HG02571 (cell line): ENCODE measurements around the gene MOCS3.
"Not testable (repeated sequence)": the region's sequence is repeated elsewhere in the genome, so short reads cannot be mapped to it uniquely, and the experiment has no call there.

ENCODE experiments used
- ATAC-seq: cut with Tn5 transposase; IDR thresholded peaks from one replicate; pipeline ENCODE4 v1.9.1; 2021; ENCODE audit warnings: mild to moderate bottlenecking, moderate library complexity; ENCODE audit not compliant: unreplicated experiment

The MOCS3 gene

DNA sequence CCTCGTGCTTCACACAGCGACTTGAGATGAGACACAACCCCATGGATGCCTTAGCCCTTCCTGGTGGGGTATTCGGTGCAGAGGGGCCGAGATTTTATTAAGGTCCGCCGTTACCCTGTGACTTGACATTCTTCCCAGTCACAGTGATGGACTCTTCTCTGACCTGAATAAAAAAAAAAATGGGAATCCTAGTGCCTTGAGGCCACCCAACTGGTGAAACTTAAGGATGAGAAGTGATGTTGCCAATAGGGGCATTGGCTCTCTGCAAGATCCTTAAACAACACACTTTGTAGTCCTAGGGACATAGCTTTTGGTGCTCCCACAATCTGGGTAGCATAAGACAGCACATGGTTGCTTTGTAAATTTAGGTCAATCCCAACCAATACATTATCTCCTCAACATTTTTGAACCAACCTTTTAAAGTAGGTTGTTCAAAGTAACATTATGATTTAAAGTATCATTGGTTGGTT is 26.6 kb upstream of the MOCS3 start:
- no peak for ATAC-seq

DNA sequence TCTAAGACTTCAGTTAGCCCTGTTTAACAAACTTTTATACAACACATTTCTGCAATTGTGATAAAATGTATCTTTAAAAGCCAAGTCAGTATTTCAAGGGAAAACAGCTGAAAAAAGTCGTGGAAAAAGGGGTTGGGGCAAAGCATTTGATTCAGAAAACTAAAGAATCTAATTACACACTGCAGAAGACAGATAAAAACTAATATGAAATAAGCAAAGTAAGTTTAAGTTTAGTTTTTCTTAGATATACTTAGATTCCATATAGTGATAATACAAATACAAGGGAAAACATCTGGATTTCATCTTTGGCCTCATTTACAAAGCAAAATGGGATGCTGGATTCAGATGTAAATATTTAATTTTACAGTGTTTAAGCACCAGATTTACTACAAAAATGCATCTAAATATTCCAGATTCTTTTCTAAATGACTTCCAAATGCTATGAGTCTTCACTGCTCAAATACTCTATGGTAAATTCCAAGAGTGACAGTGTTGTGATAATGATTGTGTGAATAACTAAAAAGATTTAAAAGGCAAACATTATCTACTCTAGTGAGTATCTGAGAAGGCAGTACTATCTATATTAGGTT is 25.8 kb upstream of the MOCS3 start:
- ATAC-seq = no peak

DNA sequence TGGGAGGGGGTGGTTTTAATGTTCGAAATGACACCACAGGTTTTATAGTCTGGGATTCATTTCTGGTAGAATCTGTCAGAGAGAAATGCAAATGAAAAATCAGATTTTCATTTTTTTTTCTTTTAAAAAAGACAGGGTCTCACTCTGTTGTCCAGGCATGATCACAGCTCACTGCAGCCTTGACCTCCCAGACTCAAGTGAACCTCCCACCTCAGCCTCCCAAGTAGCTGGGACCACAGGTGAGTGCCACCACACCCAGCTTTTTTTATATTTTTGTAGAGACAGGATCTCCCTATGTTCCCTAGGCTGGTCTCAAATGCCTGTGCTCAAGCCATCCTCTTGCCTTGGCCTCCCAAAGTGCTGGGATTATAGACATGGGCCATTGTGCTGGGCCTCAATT is 25.0 kb upstream of the MOCS3 start:
- ATAC-seq = no peak

DNA sequence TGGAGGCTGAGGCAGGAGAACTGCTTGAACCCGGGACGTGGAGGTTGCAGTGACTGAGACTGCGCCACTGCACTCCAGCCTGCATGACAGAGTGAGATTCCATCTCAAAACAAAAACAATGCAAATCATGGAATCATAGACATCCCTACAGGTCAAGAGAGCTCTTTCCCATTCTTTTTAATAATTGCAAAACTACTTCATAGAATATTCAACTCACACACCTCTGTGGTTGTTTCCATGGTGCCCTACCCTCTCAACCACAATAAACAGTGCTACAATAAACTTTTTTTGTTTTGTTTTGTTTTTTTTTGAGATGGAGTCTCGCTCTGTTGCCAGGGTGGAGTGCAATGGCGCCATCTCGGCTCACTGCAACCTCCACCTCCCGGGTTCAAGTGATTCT is 15.5 kb upstream of the MOCS3 start:
- no peak for ATAC-seq

DNA sequence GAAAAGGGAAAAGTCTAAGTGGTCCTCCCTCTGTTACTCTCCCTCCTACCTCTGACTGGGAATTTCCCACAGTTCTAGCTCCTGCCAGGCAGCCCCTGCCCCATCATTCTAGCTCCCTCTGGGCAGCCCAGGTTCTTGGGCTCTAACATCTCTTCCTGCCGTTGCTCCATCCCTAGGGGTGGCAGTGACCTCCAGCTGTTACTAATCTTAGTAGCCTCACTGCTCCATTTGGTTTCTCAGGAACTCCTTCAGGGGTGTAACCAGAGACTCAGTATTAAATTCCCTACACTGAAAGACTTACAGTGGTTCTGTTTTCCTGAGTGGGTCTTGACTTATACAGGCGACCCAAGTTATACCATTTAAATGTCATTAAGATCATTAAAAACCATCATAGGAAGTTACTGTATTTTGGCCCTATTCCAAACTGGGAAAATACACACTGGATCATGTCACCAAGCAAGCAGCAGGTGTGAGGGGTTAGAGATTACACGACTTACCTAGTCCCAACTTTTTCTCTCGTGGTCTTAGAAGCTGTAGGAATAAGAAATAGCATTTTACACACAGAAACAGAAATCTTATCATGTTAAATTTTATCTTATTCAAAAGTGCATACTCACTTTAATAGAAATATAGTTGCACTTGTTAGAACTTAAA is 10.4 kb upstream of the MOCS3 start:
- ATAC-seq = no peak

DNA sequence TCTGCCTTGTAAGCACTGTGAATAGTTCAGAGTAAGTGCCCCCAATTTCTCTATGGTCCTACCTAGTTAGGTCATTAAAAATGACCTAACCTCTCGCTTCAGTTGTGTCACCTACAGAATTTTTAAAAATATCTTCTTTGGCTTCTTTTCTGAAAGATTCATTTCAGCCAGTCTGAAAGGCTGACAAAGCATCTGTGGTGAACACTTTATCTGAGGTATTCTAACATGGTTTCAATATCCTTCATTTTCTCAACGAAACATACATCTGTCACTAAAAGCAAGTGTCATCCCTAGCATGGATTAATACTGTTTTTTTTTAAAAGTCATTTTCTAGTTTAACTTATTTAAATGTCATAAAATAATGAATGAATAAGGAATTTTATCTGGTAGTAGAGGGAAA is 5.4 kb upstream of the MOCS3 start:
- ATAC-seq = no peak

DNA sequence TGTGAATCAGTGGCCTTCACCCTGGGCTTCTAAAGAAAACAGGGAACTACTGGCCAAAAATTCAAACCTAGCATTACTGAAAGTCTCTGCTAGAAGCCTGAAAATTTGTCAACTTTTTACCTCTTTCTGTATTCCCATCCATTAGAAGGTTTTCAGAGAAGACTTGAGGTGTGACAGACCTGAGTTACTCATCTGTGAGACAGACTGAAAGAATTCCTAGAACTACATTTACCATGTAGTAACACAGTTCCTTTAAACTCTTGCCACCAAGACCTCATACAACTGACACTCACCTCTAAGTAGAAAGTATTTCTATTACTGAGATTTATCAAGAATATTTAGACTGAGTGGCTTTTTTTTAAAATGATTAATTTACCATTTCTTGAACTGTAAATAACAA is 4.8 kb upstream of the MOCS3 start:
- no peak for ATAC-seq

DNA sequence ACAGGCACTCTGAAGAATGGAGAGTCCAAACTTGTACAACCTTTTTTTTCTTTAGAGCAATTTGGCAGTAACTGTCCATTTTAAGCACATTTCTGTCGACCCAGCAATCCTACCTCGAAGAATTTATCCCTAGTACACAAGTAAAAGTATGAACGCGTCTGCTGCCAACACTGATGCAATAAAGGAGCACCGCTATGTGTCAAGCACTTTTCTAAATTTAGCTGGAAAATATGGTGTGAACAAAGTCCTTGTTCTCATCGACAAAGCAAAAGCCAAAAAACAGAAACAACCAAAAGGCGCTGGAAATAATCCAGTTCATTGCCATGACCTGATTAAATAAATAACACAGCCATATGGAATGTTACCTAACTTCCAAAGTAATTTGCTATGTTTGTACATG is 1.3 kb upstream of the MOCS3 start:
- ATAC-seq = no peak

DNA sequence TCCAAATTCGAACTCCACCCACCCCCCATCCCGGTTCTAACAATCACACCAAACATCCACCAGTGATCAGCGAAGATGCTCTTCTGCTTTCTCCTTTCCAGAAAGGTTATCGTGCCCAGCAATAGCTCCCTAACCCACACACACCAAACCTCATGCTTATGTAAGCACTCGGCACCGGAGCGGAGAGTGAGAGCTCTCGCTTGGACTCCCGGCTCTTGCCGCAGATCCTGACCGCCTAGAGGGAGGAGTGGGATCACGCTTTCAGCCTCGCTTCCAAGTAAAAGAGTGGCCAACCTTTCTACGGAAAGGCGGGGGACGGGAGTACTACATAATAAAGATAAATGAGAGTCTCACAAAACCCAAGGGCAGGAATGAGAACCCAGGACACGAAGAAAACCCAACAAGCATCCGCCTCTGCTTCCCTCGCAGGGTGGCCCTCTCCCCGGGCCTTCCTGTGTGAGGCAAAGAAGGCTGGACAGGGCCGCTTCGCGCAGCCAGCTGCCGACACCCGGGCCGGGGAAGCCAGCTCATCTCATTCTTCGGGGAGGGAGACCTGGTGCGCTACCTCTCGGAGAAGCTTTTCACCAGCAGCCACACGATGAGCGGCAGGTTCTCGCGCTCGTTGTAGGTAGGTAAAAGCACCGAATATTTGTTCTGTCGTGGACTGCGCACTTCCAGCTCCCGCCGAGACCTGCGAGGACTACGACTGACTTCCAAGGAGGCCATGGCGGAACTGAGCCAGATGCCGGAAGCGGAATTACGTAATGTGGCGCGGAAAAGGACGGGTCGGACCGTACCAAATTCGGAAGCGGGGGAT is 612 bp upstream of the MOCS3 start, which contains the start of gene DPM1:
Gene DPM1 (minus strand): TSS at position 735 of the 817 bp plus-strand sequence. CDS start 9 bp downstream, at position 726.
- peak; percentile 66 for ATAC-seq

DNA sequence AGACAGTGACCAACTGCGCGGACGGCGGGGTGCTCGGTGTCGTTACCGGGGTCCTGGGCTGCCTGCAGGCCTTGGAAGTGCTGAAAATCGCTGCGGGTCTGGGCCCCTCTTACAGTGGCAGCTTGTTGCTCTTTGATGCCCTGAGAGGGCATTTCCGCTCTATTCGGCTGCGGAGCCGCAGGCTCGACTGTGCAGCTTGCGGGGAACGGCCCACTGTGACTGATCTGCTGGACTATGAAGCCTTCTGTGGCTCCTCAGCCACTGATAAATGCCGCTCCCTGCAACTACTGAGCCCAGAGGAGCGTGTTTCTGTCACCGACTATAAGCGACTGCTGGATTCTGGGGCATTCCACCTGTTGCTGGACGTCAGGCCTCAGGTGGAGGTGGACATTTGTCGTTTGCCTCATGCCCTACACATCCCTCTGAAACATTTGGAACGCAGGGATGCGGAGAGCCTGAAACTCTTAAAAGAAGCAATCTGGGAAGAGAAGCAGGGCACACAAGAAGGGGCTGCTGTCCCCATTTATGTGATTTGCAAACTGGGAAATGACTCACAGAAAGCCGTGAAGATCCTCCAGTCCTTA is 1.0 kb downstream of the MOCS3 start:
- no peak for ATAC-seq

DNA sequence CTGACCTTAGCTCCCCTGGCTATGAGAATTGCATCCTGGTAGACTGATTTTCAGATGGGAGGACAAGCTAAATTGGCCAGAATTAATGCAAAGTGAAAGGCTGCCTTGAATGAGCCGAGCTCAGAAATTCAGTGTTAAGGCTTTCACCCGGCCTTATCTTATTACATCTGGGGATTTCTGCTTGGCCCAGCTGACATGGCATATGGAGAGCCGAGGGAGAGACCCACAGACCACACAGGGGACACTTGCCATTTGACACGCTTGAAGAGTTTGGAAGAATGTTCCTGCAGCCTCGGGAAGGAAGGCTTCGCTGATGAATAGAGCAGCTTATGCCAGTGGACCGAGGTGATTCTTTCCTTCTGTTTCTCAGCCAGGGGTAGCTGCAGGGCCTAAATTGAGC is 9.0 kb downstream of the MOCS3 start:
- no peak for ATAC-seq

DNA sequence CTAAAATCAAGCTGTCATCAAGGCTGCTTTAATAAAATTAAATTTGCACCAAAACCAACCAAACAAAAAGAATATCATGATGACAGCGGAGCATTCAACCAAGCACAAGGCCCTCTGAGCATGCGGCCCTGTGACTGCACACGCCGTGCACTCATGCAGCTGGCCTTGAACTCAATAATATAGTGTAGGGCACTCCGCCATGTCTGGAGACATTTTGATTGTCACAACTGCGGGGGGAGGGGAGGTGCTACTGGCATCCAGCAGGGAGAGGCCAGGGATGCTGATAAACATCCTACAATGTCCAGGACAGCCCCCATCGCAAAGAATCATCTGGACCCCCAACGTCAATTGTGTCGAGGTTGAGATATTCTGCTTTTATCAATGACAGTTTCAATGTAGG is 9.7 kb downstream of the MOCS3 start:
- no peak for ATAC-seq

DNA sequence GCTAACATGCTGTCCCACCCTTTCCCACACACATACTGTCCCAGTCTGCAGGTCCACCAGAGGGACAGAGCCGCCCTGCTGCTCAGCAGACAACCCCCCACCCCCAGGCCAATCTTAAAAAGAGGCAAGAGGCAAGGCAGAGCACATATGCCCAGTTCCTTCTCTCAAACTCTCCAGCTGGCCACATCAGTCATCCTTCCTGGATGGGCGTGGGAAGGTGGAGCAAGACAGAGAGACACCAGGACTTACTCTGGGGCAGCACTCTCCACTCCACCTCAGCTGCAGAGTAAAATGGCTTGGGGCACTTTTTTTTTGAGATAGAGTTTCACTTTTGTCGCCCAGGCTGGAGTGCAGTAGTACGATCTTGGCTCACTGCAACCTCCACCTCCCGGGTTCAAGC is 10.8 kb downstream of the MOCS3 start:
- ATAC-seq = no peak

DNA sequence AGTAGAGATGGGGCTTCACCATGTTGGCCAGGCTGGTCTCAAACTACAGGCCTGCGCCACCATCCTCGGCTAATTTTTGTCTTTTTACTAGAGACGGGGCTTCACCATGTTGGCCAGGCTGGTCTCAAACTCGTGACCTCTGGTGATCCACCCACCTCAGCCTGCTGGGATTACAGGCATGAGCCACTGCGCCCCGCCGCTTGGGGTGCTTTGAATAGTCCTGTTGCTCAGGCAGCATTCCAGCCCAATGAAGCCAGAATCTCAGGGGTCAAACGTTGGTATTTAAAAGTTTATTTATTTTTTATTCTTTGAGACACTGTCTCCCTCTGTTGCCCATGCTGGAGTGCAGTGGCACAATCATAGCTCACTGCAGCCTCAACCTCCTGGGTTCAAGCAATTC is 11.3 kb downstream of the MOCS3 start:
- no peak for ATAC-seq

DNA sequence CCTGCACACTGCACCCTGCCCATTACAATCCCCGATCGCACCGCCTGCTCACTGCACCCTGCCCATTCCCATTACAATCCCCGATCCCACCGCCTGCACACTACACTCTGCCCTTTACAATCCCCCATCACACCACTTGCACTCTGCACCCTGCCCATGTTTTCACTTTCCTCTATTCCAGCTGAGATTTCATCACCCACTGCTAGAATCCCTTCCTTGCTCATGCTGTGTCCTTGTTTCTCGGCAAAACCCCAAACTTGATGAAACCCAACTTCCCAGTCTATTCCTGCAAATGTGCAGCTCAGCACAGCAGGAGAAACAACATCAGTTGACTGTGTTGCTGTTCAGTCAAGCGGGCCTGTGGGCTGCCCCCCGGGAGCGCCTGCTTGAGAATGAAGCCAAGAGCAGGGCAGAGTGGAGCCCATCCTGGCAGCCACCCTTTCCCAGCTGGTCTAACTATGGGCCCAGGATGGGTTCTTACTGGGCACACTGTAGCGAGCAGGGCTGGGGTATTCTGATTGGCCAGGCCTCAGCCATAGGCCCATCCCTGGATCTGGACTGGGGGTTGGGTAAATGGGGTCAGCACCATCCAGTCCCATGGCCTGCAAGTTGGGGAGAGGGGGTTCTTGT is 17.2 kb downstream of the MOCS3 start:
- no peak for ATAC-seq

DNA sequence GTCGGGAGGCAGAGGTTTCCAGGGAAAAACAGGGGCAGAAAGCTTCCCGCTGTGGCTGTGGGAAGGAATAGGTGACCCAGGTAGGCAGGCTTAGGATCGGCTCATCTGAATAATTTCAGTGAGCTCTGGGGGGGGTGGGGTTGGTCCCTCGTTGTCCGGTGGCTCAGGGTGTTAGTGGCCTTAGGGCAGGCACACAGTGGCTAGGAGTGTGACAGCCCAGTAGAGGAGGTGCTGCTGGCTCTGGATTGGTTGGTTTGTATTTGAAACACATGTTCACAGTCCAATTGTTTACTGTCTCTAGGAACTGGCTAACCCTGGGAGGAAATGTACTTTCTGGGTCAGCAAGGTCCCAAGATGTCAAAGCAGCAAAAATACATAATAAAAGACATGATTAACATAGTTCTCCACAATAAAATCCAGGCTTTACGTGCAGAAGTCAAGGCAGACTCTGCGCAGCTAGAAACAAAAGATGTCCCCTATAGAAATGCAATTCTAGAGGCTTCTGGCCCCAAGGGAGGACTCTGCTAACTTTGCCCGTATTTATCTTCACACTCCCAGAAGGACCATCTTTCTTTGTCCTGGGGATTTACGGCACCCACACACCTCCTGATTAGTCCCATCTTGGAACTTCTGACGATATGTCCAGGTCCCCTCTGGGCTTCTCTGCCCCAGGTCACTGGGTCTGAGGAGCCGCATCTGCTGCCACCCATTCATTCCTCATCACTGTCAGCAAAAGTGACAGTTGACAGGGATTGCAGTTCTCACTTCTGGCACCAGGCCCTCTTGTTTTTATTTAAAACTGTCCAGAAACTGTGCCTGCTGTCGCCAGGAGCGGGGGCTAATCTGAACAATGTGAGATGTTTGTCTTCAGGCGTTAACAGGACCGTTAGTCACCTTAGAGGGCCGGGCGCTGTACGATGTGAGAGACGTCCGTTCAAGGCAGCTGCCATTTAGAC is 18.7 kb downstream of the MOCS3 start:
- ATAC-seq = no peak

DNA sequence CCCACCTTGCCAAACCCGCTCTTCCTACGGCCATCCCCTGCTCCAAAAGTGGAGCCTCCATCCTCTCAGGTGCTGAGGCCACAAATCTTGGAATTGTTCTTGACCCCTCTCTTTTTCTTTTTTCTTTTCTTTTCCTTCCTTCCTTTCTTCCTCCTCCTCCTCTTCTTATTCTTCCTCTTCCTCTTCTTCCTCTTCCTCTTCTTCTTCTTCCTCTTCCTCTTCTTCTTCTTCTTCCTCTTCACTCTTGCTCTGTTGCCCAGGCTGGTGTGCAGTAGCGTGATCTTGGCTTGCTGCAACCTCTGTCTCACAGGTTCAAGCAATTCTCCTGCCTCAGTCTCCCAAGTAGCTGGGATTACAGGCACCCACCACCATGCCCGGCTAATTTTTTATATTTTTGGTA is 19.9 kb downstream of the MOCS3 start:
- ATAC-seq = not testable (repeated sequence)

DNA sequence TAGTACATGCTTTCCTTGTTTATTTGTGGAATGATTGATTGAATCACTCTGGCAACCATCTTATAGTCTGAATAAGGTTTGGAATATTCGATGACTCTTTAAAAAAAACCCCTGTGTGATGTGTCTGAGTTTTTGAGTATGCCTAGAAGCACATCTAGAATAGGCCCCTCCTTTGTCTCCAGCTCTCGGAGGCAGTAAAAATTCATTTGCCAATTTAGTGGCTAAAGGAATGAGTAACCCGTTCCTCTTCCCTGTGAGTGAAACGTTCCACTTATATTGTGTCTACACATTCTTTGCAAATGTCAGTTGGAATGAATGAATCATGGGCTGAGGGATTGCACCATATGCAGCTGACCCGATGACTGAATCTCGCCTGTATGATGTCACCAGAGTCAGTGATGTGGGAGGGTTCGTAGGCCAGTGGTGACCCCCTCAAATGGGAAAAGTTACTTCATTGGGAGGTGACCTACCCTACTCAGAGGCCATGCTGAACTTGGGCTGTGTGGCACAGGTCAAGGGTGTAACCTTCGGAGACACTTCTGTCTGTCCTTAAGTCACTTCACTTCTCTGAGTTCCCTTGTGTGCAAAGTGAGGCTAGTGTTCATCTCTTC is 21.6 kb downstream of the MOCS3 start:
- no peak for ATAC-seq

DNA sequence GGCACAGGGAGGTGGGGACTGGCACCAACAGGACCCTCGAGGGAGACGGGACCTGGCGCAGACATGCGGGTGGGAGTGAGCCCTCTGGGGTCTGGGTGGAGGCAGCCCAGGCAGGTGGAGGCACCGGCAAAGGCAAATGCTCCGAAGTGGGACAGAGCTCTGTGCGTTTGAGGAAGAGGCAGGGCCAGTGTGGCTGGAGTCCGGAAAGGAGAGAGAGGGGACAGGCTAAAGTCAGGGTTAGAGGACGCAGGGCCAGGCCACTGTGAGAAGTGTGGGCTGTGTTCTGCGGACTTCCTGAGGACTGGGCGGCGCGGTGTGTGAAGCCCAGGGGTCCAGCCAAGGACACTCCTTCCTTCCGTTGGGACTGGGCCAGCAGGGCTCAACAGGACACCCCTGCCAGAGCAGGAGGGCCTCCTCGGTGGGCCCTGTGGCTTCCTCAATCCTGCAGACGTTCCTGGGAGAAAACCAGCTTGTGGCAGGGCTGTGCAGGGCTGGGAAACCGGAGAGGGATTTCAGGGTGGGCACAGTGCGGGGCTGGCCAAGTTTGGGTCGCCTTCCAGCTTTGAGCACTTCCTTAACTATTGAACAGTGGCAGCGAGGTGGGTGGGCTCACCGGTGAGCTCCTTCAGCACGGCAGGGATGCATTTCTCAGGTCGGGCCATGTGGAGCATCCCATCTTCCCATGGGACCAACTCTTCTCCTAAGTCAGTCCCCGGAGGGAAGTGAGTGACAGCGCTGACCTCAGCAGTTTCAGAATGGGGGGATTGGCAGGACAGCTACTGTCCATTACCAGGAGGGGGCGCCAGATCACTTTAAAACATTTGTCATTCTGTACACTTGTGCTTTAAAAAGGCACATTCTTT is 22.5 kb downstream of the MOCS3 start:
- ATAC-seq = no peak
